Tibial nerve (tissue), 4 donors: ENCODE measurements around the gene PLCD4. TPM values are rescaled to one million over a fixed set of nuclear protein-coding genes. Genes with fewer than 3 reads are reported as not detected.

Experiments
- DNase-seq, 2 donors: peaks; one replicate each; pipeline ENCODE4 v3.0.0-alpha.2; 2019; ENCODE audit warnings: low spot score in 2 of 2
- H3K27ac ChIP-seq, 4 donors: fragments of 200-600 bp; sonication (generic) in 3 of 4; one replicate each; pipeline ENCODE4 v1.5.1; 2017 to 2019; ENCODE audit warnings: mild to moderate bottlenecking in 1 of 4
- H3K27me3 ChIP-seq, 2 donors: fragments of 200-600 bp; sonication (generic) in 1 of 2; one replicate each; pipeline versions ENCODE4 v1.5.1 to v1.6.0; 2017 to 2019
- H3K36me3 ChIP-seq, 3 donors: fragments of 200-600 bp; sonication (generic); one replicate each; pipeline ENCODE4 v1.5.1; 2018 to 2019
- H3K4me1 ChIP-seq, 4 donors: fragments of 200-600 bp; sonication (generic) in 3 of 4; one replicate each; pipeline ENCODE4 v1.5.1; 2017 to 2019
- H3K4me3 ChIP-seq, 4 donors: fragments of 200-600 bp; sonication (generic) in 3 of 4; one replicate each; pipeline ENCODE4 v1.5.1; 2017 to 2019; ENCODE audit warnings: mild to moderate bottlenecking in 1 of 4, moderate library complexity in 1 of 4
- H3K9me3 ChIP-seq, 4 donors: fragments of 200-600 bp; sonication (generic) in 3 of 4; one replicate each; pipeline ENCODE4 v1.5.1; 2017 to 2019
- CTCF ChIP-seq, 5 experiments: fragments of 200-600 bp in 3 of 5; fragments of 450-650 bp in 2 of 5; sonication (generic) in 3 of 5; IDR thresholded peaks; one replicate each; pipeline ENCODE4 v1.5.1; 2016 to 2019; ENCODE audit warnings: antibody characterized with exemption in 5 of 5, mild to moderate bottlenecking in 3 of 5, moderate library complexity in 2 of 5
- EP300 ChIP-seq, 2 donors: sonication (generic); formaldehyde crosslinking; IDR thresholded peaks; one replicate each; pipeline ENCODE4 v1.6.1; 2017; ENCODE audit warnings: antibody characterized with exemption in 2 of 2, mild to moderate bottlenecking in 1 of 2
- POLR2A ChIP-seq, 2 donors: fragments of 450-650 bp; IDR thresholded peaks; one replicate each; pipeline ENCODE4 v1.6.1; 2017; ENCODE audit warnings: antibody characterized with exemption in 2 of 2, mild to moderate bottlenecking in 2 of 2, moderate library complexity in 2 of 2
- WGBS, 2 donors: methylation state at CpG; one replicate each; pipeline ENCODE4 v1.1.5; 2018; 5-methylcytosine and 5-hydroxymethylcytosine counted together
- total RNA-seq, 4 donors: library from RNA; depleted of rRNA; stranded (reverse); fragments of >200 nt; gene quantifications; one replicate each; pipeline ENCODE4 v1.1.0, GENCODE V29; 2016

The PLCD4 gene
- total RNA-seq: 10 to 100 TPM in 3 of 4 donors, 1 to 10 TPM in 1; 9.2 to 20.1 (median 13.4) TPM

- peak in 1 of 2 donors; percentile 31 for DNase-seq
- no peaks in the 10 kb centered on the region for H3K27me3 ChIP-seq
- peak within 1 kb of the TSS in 3 of 4 donors; percentile 20 to 80 (median 49) for H3K27ac ChIP-seq
- 10 to 11% methylated on average over 8 of the region's 8 CpGs for WGBS, 2 donors
- no peaks in the 10 kb centered on the region for H3K36me3 ChIP-seq
- H3K4me1 ChIP-seq: peaks cover 0 to 19% (median 0%) of the 10 kb centered on the region in 4 donors
- peak in 1 of 2 donors; percentile 45 for TF ChIP-seq EP300 (IDR thresholded peaks at IDR 0.05)
- no peak for TF ChIP-seq POLR2A (IDR thresholded peaks at IDR 0.05)
- H3K9me3 ChIP-seq: no peaks in the 10 kb centered on the region
- peak within 1 kb of the TSS in 1 of 4 donors; percentile 39 for H3K4me3 ChIP-seq
These were observed at the start of gene PLCD4 for GRCh38 chr2:218607436-218608115. PLCD4 (plus strand) TSS chr2:218607899; CDS start chr2:218615740, 7,841 bp downstream.

- no peaks in the 10 kb centered on the region for H3K4me1 ChIP-seq
- no peaks in the 10 kb centered on the region for H3K27me3 ChIP-seq
- DNase-seq: no peak
- TF ChIP-seq POLR2A (IDR thresholded peaks at IDR 0.05) (no peak), CTCF (IDR thresholded peaks at IDR 0.05) (no peak), EP300 (IDR thresholded peaks at IDR 0.05) (no peak)
- peaks cover 0 to 76% (median 0%) of the 10 kb centered on the region in 3 donors for H3K36me3 ChIP-seq
- 46 to 52% methylated on average over 2 of the region's 2 CpGs for WGBS, 2 donors
- H3K9me3 ChIP-seq: no peaks in the 10 kb centered on the region
- H3K27ac ChIP-seq: no peak overlapping the region
- no peak overlapping the region for H3K4me3 ChIP-seq
These were observed 49.8 kb upstream of the PLCD4 start for GRCh38 chr2:218557941-218558340.

GRCh38 chr2:218558986-218559385 is 48.7 kb upstream of the PLCD4 start:
- H3K27ac ChIP-seq: no peak overlapping the region
- 79 to 85% methylated on average over 3 of the region's 3 CpGs for WGBS, 2 donors
- DNase-seq: no peak

GRCh38 chr2:218564056-218564455 is 43.6 kb upstream of the PLCD4 start:
- H3K9me3 ChIP-seq: no peaks in the 10 kb centered on the region
- H3K36me3 ChIP-seq: peaks cover 0 to 38% (median 0%) of the 10 kb centered on the region in 3 donors
- no peak for TF ChIP-seq CTCF (IDR thresholded peaks at IDR 0.05)
- no peak for TF ChIP-seq POLR2A (IDR thresholded peaks at IDR 0.05)
- no peak for TF ChIP-seq EP300 (IDR thresholded peaks at IDR 0.05)
- WGBS, 2 donors: 81 to 88% methylated on average over 1 of the region's 1 CpG
- no peak overlapping the region for H3K27ac ChIP-seq
- H3K4me1 ChIP-seq: peaks cover 0 to 25% (median 10%) of the 10 kb centered on the region in 4 donors
- H3K4me3 ChIP-seq: no peak overlapping the region
- H3K27me3 ChIP-seq: no peaks in the 10 kb centered on the region
- no peak for DNase-seq

More at GRCh38 chr2:218558986-218559385, 48.7 kb upstream of the PLCD4 start:
- Histone ChIP-seq H3K36me3 (peaks cover 0 to 67% (median 0%) of the 10 kb centered on the region in 3 donors), H3K4me1 (peaks cover 0 to 4% (median 0%) of the 10 kb centered on the region in 4 donors), H3K27me3 (no peaks in the 10 kb centered on the region), H3K9me3 (no peaks in the 10 kb centered on the region), H3K4me3 (no peak overlapping the region)
- TF ChIP-seq EP300 (IDR thresholded peaks at IDR 0.05): no peak
- no peak for TF ChIP-seq POLR2A (IDR thresholded peaks at IDR 0.05)
- TF ChIP-seq CTCF (IDR thresholded peaks at IDR 0.05): no peak

GRCh38 chr2:218566296-218566695 is 41.4 kb upstream of the PLCD4 start:
- H3K27ac ChIP-seq: peak overlapping the region in 3 of 4 donors; percentile 8 to 99 (median 98)
- WGBS, 2 donors: 78 to 91% methylated on average over 1 of the region's 1 CpG
- no peak for DNase-seq
- no peak overlapping the region for H3K4me3 ChIP-seq
- H3K4me1 ChIP-seq: peaks cover 0 to 46% (median 28%) of the 10 kb centered on the region in 4 donors
- H3K36me3 ChIP-seq: peaks cover 0 to 15% (median 0%) of the 10 kb centered on the region in 3 donors
- no peaks in the 10 kb centered on the region for H3K27me3 ChIP-seq
- TF ChIP-seq CTCF (IDR thresholded peaks at IDR 0.05): no peak
- TF ChIP-seq POLR2A (IDR thresholded peaks at IDR 0.05): no peak
- no peak for TF ChIP-seq EP300 (IDR thresholded peaks at IDR 0.05)
- no peaks in the 10 kb centered on the region for H3K9me3 ChIP-seq
